Stimulated activated CD4-positive, alpha-beta T cell treated with anti-CD3 and anti-CD28 coated beads, Interleukin-15, amount 100 ng/mL, for 1 hour (primary cell): Measurements from ENCODE around the gene CELF5.
"Not testable (repeated sequence)": the region's sequence is repeated elsewhere in the genome, so short reads cannot be mapped to it uniquely, and the experiment has no call there.

Source experiments
- DNase-seq, 2 donors: peaks; one replicate each; pipeline ENCODE4 v3.0.0-alpha.2; 2020; ENCODE audit warnings: low read depth in 1 of 2, low spot score in 1 of 2

CELF5 gene

DNA sequence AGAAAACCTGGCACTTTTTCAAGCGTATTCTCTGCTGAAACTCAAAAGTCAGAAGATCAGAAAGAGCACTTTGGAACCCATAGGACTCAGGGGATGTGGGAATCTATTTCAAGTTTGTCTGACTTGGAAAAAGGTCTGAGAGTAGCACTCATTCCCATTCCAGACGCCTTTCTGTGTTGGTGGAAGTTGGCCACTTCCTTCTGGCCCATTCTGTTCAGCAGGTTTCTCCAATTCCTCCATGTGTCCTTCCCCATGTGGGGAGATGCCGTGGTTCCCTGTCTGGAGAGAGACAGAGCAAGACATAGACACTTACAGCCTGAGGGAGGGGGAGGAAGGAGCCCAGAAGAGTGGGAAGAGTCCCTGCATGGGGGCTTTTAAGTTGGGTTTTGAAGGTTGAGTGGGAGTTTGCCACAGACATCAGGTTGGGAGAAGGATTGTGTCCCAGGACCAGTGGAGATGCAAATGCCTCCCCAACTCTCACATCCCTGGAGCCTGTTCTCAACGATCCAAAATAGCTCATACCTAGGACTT, 48.0 kb downstream of the CELF5 start:
- DNase-seq = no peak

DNA sequence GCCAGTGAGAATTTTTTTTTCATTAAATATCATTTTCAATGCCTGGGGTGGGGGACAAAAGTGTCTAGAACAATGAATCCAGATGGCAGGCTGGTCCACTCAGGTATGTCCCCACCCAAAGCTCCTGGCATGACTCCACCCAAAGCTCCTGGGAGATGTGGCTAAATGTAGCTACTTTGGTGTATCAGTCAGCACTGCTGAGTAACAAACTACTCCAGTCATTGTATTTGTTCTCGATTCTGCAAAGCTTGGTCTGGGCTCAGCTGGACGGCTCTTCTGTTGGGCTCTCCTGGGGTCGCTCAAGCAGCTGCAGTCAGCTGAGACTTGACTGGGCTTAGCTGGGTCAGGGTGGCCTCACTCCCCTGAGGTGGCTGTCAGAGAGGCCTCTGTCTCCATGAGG, 48.5 kb downstream of the CELF5 start:
- no peak for DNase-seq

DNA sequence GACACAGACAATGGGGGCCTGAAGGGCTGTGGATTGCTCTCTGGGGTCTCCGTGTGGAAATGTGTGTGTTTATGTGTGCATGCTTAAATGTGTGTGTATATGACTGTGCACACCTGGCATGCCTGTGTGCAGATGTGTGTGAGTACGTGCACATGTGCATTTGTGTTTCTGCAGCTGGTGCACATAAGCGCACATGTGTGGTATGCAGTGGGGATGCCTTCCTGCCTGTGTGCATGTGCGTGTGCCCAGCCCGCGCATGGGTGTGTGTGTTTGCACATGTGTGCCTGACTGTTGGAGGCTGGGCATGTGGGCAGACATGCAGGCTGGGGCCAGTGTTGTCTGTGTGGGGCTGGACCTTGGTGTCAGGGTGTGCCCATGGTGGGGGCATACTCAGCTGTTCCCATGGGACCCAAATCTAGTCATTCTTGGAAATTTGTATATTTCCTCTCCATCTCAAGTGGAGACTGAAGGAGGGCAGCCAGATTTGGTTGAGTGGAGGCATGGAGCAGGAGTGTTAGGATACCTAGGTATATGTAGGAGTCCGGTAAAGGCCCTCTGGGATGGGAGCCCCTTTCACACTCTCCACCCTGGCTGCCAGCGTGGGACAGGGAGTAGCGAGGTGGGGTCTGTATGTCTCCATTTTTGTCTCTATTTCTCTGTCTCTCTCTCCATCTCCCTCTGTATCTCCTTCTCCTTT, 49.9 kb downstream of the CELF5 start:
- no peak for DNase-seq

DNA sequence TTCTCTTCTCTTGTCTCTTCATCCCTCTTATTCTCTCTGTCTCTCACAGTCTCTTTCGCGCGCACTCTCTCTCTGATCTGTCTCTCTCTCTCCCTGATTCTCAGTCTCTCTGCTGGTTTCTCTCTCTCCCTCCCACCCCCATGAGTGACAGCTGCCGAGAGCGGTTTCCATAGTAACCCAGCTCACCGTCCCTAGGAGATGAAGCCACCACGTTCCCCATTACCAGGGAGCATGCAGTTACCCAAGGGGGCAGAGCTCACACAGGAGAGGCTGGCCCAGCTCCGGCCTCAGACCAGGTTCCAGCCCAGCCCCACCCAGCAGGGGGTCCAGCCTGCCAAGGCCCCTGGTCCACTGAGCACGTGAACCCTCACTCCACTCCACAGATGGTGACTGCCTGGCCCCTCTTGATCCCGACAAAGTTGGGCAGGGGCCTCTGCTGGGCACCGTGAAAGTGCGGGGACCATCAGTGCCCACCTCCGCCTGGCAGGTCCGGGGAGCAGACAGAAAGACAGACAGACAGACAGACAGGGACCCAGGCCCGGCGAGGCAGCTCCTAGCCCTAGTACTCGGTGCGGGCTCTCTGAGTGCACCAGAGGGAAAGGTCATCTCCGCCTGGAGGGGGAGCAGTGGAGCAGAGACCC, 50.6 kb downstream of the CELF5 start:
- no peak for DNase-seq

DNA sequence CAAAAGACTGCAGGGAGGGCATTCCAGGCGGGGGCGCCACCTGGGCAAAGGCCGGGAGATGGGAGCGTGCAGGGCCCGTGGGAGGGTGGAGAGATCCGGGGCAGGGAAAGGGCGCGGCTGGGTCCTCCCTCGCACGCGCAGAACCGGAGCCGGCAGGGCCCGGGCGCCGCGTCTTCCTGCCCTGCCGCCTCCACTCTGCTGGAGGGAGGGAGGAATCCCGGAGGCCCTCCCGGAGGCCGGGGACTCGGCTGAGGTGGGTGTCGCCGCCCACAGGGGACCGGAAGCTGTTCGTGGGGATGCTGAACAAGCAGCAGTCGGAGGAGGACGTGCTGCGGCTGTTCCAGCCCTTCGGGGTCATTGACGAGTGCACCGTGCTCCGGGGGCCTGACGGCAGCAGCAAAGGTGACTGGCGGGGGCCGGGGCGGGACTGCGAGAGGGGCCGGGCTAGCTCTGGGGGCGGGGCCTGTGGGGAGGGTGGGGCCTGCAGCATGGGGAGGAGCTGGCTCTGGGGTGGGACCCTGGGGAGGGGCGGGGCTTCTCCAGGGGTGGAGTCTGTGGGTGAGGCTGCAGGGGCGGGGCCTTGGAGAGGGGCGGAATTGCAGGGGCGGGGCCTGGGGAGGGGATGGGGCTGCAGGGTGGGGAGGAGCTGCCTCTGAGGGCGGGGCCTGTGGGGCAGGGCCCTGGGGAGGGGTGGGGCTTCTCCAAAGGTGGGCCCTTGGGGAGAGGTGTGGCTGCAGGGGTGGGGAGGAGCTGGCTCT, 51.3 kb downstream of the CELF5 start:
- peak; percentile 86 to 88 for DNase-seq

DNA sequence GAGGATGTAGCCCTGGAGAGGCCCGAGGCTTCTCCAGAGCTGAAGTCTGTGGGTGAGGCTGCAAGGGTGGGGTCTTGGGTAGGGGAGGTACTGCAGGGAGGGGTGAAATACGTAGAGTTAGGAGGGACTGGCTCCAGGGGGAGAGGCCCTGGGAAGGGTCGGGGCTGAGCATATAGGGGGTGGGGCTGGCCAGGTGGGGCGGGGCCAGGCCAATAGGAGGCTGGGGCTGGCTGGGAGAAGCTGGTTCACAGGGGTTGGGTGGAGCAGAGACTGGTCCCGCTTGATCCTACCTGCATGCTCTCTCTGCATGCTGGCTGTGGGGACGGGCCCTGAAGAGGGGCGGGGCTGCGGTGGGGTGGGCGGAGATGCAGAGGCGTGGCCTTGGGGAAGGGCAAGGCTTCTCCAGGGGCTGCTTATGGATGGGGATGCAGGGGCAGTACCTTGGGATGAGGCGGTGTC, 51.9 kb downstream of the CELF5 start:
- peak; percentile 7 to 31 for DNase-seq

DNA sequence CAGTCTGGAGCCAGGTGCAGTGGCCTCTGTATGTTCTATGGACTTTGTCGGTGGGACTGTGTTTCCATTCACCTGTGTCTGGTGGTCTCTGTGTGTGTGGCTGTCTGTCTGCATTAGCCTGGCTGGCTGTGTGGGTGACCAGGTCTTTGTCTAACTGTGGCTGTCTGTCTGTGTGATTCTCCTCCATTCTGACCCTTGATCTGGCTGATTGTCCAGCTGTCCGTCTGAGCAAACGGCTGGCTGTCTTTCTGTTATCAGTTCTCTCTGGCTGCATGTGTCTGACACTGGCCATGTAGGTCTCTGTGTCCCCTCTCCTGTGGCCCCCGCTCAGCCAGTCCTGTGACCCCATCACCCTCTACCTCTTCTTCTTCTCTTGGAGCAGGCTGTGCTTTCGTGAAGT, 53.2 kb downstream of the CELF5 start:
- DNase-seq = no peak

DNA sequence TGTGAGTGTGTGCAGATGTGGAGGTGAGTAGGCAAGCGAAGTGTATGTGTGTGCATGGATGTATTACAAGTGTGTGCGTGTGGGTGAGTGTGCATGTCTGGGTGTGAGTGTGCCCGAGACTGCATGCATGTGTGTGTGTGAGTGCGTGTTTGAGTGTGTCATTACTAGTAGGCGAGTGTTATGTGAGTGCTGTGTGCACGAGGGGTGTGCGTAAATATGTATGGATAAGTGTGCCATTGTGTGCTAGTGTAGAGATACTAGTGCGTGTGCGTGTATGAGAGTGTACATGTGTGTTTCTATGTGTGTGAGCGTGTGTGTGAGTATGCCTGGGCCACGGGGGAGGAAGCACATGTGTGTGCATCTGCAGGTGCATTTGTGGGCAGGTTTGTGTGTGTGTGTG, 53.8 kb downstream of the CELF5 start:
- no peak for DNase-seq

DNA sequence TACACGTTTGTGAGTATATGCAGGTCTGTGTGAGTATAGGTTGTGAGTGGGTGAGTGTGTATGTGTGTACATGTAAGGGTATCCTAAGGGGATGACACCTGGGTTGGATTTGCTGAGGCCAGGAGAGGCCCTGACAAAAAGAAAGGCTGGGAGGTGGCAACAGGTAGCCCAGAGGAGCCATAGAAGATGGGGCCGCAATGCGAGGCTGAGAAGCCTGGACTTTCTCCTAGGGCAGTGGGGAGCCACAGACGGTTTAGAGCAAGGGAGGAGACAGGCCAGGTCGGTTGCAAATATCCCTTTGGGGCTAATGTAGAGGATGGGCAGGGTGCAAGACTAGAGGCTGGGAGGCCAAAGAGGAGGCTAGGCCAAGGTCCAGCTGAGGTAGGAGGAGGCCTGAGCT, 54.3 kb downstream of the CELF5 start:
- no peak for DNase-seq

DNA sequence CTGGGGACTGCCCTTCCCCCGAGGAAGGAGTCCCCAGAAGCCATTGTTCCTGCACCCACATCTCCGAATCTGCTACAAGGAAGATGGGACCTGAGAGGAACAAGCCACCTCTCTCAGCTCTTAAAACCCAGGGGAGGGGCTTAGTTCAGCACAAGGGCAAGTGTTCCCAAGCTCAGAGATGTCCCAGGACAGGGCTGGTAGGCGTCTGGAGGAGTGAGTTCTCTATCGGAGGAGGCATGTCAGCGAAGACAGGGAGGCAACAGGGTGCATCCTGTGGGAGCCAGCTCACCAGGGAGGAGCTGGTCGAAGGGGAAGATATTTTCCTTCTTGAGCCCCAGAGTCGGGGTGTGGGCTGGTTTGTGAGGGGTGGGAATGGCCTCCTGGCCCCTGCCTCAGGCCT, 54.8 kb downstream of the CELF5 start:
- no peak for DNase-seq

DNA sequence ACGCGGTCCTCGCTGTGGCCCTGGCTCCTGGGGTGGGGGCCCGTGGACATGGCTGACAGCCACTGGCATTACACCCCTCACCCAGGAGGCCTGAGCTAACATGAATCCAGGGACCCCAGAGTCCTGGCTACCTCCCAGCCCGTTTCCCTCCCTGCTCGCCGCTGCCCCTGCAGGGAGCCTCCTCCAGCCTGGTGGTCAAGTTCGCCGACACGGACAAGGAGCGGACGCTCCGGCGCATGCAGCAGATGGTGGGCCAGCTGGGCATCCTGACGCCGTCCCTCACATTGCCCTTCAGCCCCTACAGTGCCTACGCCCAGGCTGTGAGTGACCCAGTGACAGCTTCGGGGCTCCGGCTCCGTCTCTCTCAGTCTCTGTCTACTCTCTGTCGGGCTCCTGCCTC, 56.6 kb downstream of the CELF5 start:
- no peak for DNase-seq

DNA sequence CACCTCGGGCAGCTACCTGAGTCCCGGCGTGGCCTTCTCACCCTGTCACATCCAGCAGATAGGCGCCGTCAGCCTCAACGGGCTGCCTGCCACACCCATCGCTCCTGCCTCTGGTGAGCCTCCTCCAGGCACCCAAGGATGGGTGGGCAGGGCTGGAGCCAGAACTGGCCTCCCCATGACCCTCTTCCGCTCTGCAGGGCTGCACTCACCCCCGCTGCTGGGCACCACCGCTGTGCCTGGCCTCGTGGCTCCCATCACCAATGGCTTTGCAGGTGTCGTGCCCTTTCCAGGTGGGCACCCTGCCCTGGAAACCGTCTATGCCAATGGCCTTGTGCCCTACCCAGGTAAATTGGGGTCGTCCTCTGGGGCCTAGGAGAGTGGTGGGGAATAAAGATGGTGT, 57.7 kb downstream of the CELF5 start:
- DNase-seq = no peak

DNA sequence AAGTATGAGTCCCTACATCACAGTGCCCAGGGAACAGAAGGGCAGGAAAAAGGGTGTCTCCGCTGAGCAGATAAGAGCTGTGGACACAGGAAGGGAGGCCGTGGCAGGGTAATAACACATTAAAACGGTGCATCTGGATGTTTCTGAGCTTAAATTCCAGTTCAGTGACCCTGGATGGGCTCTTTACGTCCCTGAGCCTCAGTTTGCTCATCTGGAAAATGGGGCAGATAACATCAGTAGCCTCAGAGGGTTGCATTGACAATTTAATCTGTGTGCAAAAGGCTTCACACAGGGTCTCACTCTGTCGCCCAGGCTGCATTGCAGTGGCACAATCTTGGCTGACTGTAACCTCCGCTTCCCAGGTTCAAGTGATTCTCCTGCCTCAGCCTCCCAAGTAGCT, 58.1 kb downstream of the CELF5 start:
- DNase-seq = no peak

DNA sequence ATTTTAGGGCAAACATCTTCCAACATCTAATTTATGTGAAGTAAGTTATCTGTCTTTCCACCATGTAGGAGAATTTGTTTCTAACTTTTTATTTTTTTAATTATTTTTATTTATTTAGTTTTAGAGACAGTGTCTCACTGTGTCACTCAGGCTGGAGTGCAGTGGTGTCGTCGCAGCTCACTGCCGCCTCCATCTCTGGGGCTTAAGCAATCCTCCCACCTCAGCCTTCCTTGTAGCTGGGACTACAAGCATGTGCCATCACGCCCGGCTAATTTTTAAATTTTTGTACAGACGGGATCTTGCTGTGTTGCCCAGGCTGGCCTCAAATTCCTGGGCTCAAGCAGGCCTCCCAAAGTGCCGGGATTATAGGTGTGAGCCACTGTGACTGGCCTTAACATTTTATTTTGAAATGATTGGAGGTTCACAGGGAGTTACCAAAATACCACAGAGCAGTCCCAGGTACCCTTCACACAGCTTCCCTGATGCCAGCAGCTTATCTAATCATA, 58.8 kb downstream of the CELF5 start:
- DNase-seq = no peak

DNA sequence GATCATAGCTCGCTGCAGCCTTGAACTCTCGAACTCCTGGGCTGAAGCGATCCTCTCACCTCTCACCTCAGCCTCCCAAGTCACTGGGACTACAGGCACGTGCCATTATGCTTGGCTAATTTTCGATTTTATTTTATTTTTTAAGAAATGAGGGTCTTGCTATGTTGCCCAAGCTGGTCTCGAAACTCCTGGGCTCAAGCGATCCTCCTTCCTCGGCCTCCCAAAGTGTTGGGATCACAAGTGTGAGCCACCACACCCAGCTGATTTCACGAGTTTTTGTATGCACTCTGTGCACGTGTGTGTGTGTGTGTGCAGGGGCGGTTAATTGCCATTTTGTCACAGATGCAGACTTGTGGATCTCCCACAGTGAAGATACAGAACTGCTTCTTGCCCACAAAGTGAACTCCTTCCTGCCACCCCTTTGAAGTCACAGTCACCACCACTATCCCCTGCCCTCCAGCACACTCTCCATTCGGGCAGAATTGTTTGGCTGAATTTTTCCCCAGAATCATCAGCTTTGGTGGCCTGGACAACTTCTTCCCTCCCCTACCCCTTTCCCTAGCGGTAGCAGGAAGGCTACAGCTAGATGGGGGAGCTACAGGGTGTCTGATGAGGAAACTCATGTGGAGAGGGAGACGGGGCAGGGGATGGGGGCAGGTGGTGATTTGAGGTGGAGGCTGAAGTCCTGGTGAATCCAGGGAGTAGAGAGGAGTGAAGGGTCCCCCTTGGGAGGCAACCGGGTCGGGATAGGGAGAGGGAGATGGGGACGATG, 59.6 kb downstream of the CELF5 start:
- no peak for DNase-seq

DNA sequence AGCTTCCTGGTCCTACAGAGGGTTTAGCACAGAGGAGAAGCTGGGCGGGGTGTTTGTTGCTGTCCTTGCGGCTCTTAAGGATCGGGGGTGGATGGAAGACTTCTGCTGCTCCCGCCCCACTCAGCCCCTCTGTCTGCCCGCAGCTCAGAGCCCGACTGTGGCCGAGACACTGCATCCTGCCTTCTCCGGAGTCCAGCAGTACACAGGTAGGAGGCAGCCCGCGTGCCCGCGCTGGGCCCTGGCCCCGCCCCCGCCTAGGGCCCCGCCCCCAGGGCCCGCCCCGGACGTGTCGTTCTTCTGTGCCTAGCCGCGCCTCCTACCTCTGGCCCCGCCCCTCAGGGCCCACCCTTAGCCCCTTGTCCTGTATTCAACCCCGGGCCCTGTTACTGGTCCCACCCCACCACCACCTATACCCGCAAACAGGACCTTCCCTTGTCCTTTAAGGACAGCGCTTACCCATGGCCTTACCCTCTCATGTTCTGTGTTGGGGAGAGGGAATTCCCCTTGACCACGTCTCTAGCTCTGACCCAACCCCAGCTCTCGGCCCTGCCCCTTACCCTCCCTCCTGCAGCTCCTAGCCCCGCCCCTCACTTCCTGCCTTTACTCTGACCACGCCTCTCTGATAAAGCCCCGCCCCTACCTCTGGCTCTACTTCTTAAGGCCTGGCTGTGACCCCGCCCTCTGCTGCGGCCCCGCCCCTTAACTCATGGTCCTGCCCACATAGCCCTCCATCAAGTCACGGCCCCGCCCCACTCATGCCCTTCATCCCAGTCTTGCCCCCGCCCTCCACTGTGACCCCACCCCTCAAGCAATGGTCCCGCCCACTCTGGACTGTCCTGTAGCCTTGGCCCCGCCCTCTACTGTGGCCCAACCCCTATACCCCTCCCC, 60.5 kb downstream of the CELF5 start:
- DNase-seq = peak; percentile 33 to 53

DNA sequence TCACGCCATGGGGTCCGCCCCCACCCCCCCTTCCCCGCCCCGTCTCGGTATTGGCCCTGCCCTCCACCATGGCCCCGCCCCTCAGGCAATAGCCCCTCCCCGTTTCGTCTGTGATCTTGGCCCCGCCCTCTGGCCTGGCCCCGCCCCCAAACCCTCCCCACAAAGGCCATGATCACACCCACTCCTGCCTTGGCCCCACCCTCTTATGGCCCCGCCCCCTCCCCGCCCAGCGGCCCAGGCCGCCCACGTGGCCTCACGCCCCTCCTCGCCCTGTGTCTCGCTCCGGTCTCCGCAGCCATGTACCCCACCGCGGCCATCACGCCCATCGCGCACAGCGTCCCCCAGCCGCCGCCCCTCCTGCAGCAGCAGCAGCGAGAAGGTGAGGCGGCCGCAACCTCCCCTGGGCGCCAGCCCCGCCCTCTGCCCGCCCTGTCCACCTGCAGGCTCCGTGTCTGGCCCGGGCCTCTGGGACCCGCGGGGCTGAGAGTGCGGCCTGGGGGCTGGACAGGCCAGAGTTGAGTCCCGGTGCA, 61.3 kb downstream of the CELF5 start:
- DNase-seq = peak in 1 of 2 donors; percentile 37

DNA sequence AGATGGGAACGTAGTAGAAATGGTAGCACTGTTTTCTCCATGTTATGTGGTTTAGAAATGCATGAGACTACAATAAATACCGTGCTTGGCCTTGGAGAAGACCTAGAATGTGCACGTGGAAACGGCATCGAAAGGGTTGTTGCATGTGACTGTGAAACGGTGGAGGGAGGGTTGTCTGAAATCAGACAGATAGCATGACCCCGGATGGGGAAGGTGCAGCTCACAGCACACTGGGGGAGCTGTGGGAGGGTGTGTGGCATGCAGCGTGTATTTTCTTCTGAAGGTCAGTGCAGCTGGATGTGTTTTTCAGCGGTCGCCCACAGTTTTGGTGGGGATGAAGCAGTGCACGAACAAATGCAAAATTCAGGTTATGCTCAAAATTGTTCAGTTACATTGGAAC, 63.4 kb downstream of the CELF5 start:
- no peak for DNase-seq

DNA sequence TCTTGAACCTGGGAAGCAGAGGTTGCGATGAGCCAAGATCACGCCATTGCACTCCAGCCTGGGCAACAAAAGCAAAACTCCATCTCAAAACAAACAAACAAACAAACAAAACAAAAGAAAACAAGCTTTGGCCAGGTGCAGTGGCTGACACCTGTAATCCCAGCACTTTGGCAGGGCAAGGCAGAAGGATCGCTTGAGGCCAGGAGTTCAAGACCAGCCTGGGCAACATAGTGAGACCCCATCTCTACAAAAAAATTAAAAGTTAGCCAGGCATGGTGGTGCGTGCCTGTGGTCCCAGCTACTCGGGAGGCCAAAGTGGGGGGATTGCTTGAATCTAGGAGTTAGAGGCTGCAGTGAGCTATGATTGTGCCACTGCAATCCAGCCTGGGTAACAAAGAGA, 64.0 kb downstream of the CELF5 start:
- DNase-seq = not testable (repeated sequence)
